Erythroblast (primary cell): ENCODE measurements around the gene LHX4.

ENCODE experiments used
- GATA1 ChIP-seq: IDR thresholded peaks from 2 replicates; pipeline ENCODE4 v1.6.1; 2011; ENCODE audit warnings: low read depth, mild to moderate bottlenecking, control low read depth, low read length, moderate library complexity
- POLR2A ChIP-seq: IDR thresholded peaks from 2 replicates; pipeline ENCODE4 v1.6.1; 2011; ENCODE audit warnings: mild to moderate bottlenecking, low read length

GRCh38 chr1:180255536-180256340, 25.7 kb downstream of the LHX4 start:
- TF ChIP-seq POLR2A = no peak
- TF ChIP-seq GATA1 = no peak
